NCI-H2107 treated with DMSO at 0.1 percent for 48 hours (cell line): ENCODE results near the gene ITFG1.
"Not testable (repeated sequence)": the region's sequence is repeated elsewhere in the genome, so short reads cannot be mapped to it uniquely, and the experiment has no call there.

Experiments
- DNase-seq: peaks from one replicate; lab custom pipeline; 2025; ENCODE audit not compliant: unreplicated experiment; lab: John Stamatoyannopoulos, UW

ITFG1 gene

GRCh38 chr16:47250983-47251382 is 209.9 kb downstream of the ITFG1 start:
- no peak for DNase-seq

- DNase-seq, result no peak
Measured at GRCh38 chr16:47247690-47248089, 213.2 kb downstream of the ITFG1 start.

GRCh38 chr16:47244206-47244605 is 216.7 kb downstream of the ITFG1 start:
- DNase-seq, result no peak

GRCh38 chr16:47241061-47241460 is 219.8 kb downstream of the ITFG1 start:
- no peak for DNase-seq

GRCh38 chr16:47236716-47237115 is 224.1 kb downstream of the ITFG1 start:
- no peak for DNase-seq

- DNase-seq, result no peak
Measured at GRCh38 chr16:47230296-47230695, 230.6 kb downstream of the ITFG1 start.

GRCh38 chr16:47229053-47230050 is 231.5 kb downstream of the ITFG1 start:
- DNase-seq, result no peak

GRCh38 chr16:47228241-47228640 is 232.6 kb downstream of the ITFG1 start:
- DNase-seq, result no peak

- no peak for DNase-seq
Measured at GRCh38 chr16:47213761-47214440, 247.0 kb downstream of the ITFG1 start.

GRCh38 chr16:47211218-47211617 is 249.6 kb downstream of the ITFG1 start:
- DNase-seq, result no peak

- DNase-seq, result no peak
Measured at GRCh38 chr16:47204736-47205504, 255.9 kb downstream of the ITFG1 start.

- DNase-seq, result not testable (repeated sequence)
Measured at GRCh38 chr16:47203433-47203832, 257.4 kb downstream of the ITFG1 start.

GRCh38 chr16:47198180-47198575 is 262.7 kb downstream of the ITFG1 start:
- no peak for DNase-seq

GRCh38 chr16:47197536-47198179 is 263.2 kb downstream of the ITFG1 start:
- DNase-seq, result no peak

- DNase-seq, result no peak
Measured at GRCh38 chr16:47196457-47196856, 264.4 kb downstream of the ITFG1 start.

- DNase-seq, result no peak
Measured at GRCh38 chr16:47182318-47182717, 278.5 kb downstream of the ITFG1 start.

GRCh38 chr16:47181066-47181465 is 279.8 kb downstream of the ITFG1 start:
- not testable (repeated sequence) for DNase-seq

- no peak for DNase-seq
Measured at GRCh38 chr16:47180073-47180472, 280.8 kb downstream of the ITFG1 start.

GRCh38 chr16:47175152-47175551 is 285.7 kb downstream of the ITFG1 start:
- no peak for DNase-seq

GRCh38 chr16:47162670-47163420 is 298.0 kb downstream of the ITFG1 start:
- DNase-seq, result no peak
